OCI-LY7 (cell line): ENCODE measurements around the gene HIVEP2.

Experiments
- EZH2phosphoT487 ChIP-seq: fragments of 200-600 bp; sonication (generic); IDR thresholded peaks from 2 replicates; pipeline ENCODE4 v1.6.1; 2018; ENCODE audit warnings: low read depth, borderline replicate concordance, mild to moderate bottlenecking, mixed run types, antibody characterized with exemption, low read length, moderate library complexity, mixed read lengths
- TF ChIP-seq, protein P1 (sequence below): fragments of 200-600 bp; sonication (generic); conservative IDR thresholded peaks from 2 replicates; pipeline ENCODE4 v1.5.1; 2014; ENCODE audit warnings: mild to moderate bottlenecking, antibody characterized with exemption, low read length, moderate library complexity, mixed read lengths

DNA sequence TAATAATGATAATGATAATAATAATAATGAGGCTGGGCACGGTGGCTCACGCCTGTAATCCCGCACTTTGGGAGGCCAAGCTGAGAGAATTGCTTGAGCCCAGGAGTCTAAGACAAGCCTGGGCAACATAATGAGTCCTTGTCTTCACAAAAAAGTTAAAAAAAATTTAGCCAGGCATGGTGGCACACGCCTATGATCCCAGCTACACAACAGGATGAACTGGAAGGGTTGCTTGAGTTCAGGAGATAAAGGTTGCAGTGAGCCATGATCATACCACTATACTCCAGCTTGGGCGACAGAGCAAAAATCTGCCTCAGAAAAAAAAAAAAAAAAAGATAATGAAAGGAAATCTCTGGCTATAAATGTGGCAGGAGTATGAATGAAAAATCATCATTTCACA lies 213.4 kb downstream of the HIVEP2 start:
- TF ChIP-seq, protein P1, sequence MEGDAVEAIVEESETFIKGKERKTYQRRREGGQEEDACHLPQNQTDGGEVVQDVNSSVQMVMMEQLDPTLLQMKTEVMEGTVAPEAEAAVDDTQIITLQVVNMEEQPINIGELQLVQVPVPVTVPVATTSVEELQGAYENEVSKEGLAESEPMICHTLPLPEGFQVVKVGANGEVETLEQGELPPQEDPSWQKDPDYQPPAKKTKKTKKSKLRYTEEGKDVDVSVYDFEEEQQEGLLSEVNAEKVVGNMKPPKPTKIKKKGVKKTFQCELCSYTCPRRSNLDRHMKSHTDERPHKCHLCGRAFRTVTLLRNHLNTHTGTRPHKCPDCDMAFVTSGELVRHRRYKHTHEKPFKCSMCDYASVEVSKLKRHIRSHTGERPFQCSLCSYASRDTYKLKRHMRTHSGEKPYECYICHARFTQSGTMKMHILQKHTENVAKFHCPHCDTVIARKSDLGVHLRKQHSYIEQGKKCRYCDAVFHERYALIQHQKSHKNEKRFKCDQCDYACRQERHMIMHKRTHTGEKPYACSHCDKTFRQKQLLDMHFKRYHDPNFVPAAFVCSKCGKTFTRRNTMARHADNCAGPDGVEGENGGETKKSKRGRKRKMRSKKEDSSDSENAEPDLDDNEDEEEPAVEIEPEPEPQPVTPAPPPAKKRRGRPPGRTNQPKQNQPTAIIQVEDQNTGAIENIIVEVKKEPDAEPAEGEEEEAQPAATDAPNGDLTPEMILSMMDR, result no peak
- TF ChIP-seq EZH2phosphoT487, result no peak
